ENCODE measurements around the gene ME3. TPM values are rescaled to one million over a fixed set of nuclear protein-coding genes. Genes with fewer than 3 reads are reported as not detected.
A peak's percentile ranks its signal among the peaks of the same experiment; 100 is the strongest.

The ME3 gene
- total RNA-seq, 1 experiment from 2014 or later = 35.3 TPM

- Histone ChIP-seq H3K4me1 (ENCODE audit: control insufficient read depth, insufficient read depth, low read length) (peaks cover 5% of the 10 kb centered on the region; the same call in 1 of the 2 replicates), H3K9me3 (ENCODE audit: control insufficient read depth, insufficient read depth, low read depth, low read length) (no peaks in the 10 kb centered on the region), H3K27me3 (ENCODE audit: control insufficient read depth, insufficient read depth, low read length) (no peaks in the 10 kb centered on the region), H3K4me3 (ENCODE audit: low read depth in 2 of 2, low read length in 2 of 2) (no peak overlapping the region), H3K27ac (ENCODE audit: low read length) (peak overlapping the region; percentile 51; the same call in 1 of the 2 replicates), H3K36me3 (ENCODE audit: control insufficient read depth, insufficient read depth, low read length) (no peaks in the 10 kb centered on the region)
- peak; percentile 70 for ATAC-seq
- no peak for TF ChIP-seq CTCF (IDR thresholded peaks at IDR 0.05)
- no peak for TF ChIP-seq REST (IDR thresholded peaks at IDR 0.05; ENCODE audit: insufficient read depth in 1 of 2, low read depth in 2 of 2, low read length in 1 of 2)
- TF ChIP-seq POLR2AphosphoS5 (IDR thresholded peaks at IDR 0.05; ENCODE audit: low read depth, low read length) = no peak
- TF ChIP-seq TCF7L2 (IDR thresholded peaks at IDR 0.05; ENCODE audit: low read depth, low read length) = no peak
- no peak for TF ChIP-seq SIN3A (IDR thresholded peaks at IDR 0.05; ENCODE audit: borderline replicate concordance, insufficient read depth, low read depth, low read length)
- in situ Hi-C loops (cut with HindIII; ENCODE audit: low pct_unique_long_range_greater_than_20kb, low sequenced_read_pairs) = no loop called here
- intact Hi-C loops (cut with micrococcal nuclease; ENCODE audit: unreplicated experiment) = no loop called here
- ChIA-PET CTCF (no interaction called here), POLR2A (interaction anchor here (0.5 kb wide), 1 partner anchor 26 kb away, joined by 6 read pairs; no protein-coding TSS in a partner anchor)
- no peak for DNase-seq (ENCODE audit: low read depth, low spot score)
- BruUV-seq (replicated peaks) = no TSS peak
These were observed 120.9 kb downstream of the ME3 start for GRCh38 chr11:86551288-86552092.

GRCh38 chr11:86550757-86551156, 121.7 kb downstream of the ME3 start:
- H3K4me1 ChIP-seq (ENCODE audit: control insufficient read depth, insufficient read depth, low read length) = peaks cover 5% of the 10 kb centered on the region; the same call in 1 of the 2 replicates
- intact Hi-C loops (cut with micrococcal nuclease; ENCODE audit: unreplicated experiment) = no loop called here
- H3K4me3 ChIP-seq (ENCODE audit: low read depth in 2 of 2, low read length in 2 of 2) = no peak overlapping the region
- TF ChIP-seq TCF7L2 (IDR thresholded peaks at IDR 0.05; ENCODE audit: low read depth, low read length) (no peak), CTCF (IDR thresholded peaks at IDR 0.05) (no peak), SIN3A (IDR thresholded peaks at IDR 0.05; ENCODE audit: borderline replicate concordance, insufficient read depth, low read depth, low read length) (no peak), POLR2AphosphoS5 (IDR thresholded peaks at IDR 0.05; ENCODE audit: low read depth, low read length) (no peak), REST (IDR thresholded peaks at IDR 0.05; ENCODE audit: insufficient read depth in 1 of 2, low read depth in 2 of 2, low read length in 1 of 2) (no peak)
- H3K9me3 ChIP-seq (ENCODE audit: control insufficient read depth, insufficient read depth, low read depth, low read length) = no peaks in the 10 kb centered on the region
- POLR2A ChIA-PET = no interaction called here
- CTCF ChIA-PET = no interaction called here
- BruUV-seq (replicated peaks) = no TSS peak
- ATAC-seq (no peak), DNase-seq (ENCODE audit: low read depth, low spot score) (no peak)
- no peaks in the 10 kb centered on the region for H3K27me3 ChIP-seq (ENCODE audit: control insufficient read depth, insufficient read depth, low read length)
- no peak overlapping the region; the same call in 1 of the 2 replicates for H3K27ac ChIP-seq (ENCODE audit: low read length)
- no peaks in the 10 kb centered on the region for H3K36me3 ChIP-seq (ENCODE audit: control insufficient read depth, insufficient read depth, low read length)
- in situ Hi-C loops (cut with HindIII; ENCODE audit: low pct_unique_long_range_greater_than_20kb, low sequenced_read_pairs) = no loop called here
